Forelimb muscle (tissue), 1 donor: ENCODE results near the gene GPR107. TPM values are rescaled to one million over a fixed set of nuclear protein-coding genes. Genes with fewer than 3 reads are reported as not detected.

Experiments used
- DNase-seq: peaks from one replicate; pipeline ENCODE4 v3.0.0-alpha.2; 2013; ENCODE audit warnings: low read depth
- polyA plus RNA-seq: library from polyadenylated mRNA; unstranded; fragments of 120-200 nt; gene quantifications from one replicate; pipeline ENCODE4 v1.2.1, GENCODE V29; 2013; ENCODE audit not compliant: insufficient read length

GPR107 gene
- polyA plus RNA-seq, 1 donor: 33.4 TPM

GRCh38 chr9:130183133-130183762 is 129.5 kb downstream of the GPR107 start:
- no peak for DNase-seq

GRCh38 chr9:130185017-130185416 is 131.3 kb downstream of the GPR107 start:
- no peak for DNase-seq

- no peak for DNase-seq
These were observed 131.9 kb downstream of the GPR107 start for GRCh38 chr9:130185490-130186031.

- DNase-seq: no peak
These were observed 132.3 kb downstream of the GPR107 start for GRCh38 chr9:130186051-130186450.

GRCh38 chr9:130186839-130187522 is 133.3 kb downstream of the GPR107 start:
- no peak for DNase-seq

GRCh38 chr9:130187523-130187846 is 133.8 kb downstream of the GPR107 start:
- DNase-seq: no peak

- DNase-seq: no peak
These were observed 135.3 kb downstream of the GPR107 start for GRCh38 chr9:130188860-130189481.

Other genes starting within 250 kb of the GPR107 start
- 23.0 TPM for gene TOR1A, start 229.8 kb upstream of the GPR107 start, polyA plus RNA-seq
- 46.7 TPM for gene C9orf78, start 218.6 kb upstream of the GPR107 start, polyA plus RNA-seq
- 12.6 TPM for gene USP20, start 218.4 kb upstream of the GPR107 start, polyA plus RNA-seq
- gene FNBP1, start 10.7 kb upstream of the GPR107 start, polyA plus RNA-seq: 19.1 TPM
- gene NCS1, start 118.5 kb downstream of the GPR107 start, polyA plus RNA-seq: 54.6 TPM
- gene HMCN2, start 211.9 kb downstream of the GPR107 start, polyA plus RNA-seq: 12.3 TPM